Esophagus muscularis mucosa (tissue), 4 donors: ENCODE results near the gene MDGA2. TPM values are rescaled to one million over a fixed set of nuclear protein-coding genes. Genes with fewer than 3 reads are reported as not detected.

ENCODE experiments used
- DNase-seq: peaks from one replicate; pipeline ENCODE4 v3.0.0-alpha.2; 2017; ENCODE audit errors: extremely low spot score
- H3K27ac ChIP-seq, 4 donors: fragments of 200-600 bp; sonication (generic); replicated peaks in 1 of 4; 1 replicate in 3 of 4; 2 replicates in 1 of 4; pipeline ENCODE4 v1.5.1; 2016 to 2019; ENCODE audit warnings: mild to moderate bottlenecking in 1 of 4
- H3K27me3 ChIP-seq, 4 donors: fragments of 200-600 bp; sonication (generic); one replicate each; pipeline versions ENCODE4 v1.5.1 to v1.6.0; 2016 to 2019
- H3K36me3 ChIP-seq, 4 donors: fragments of 200-600 bp; sonication (generic); one replicate each; pipeline ENCODE4 v1.5.1; 2016 to 2019
- H3K4me1 ChIP-seq, 4 donors: fragments of 200-600 bp; sonication (generic); one replicate each; pipeline ENCODE4 v1.5.1; 2016 to 2019
- H3K4me3 ChIP-seq, 4 donors: fragments of 200-600 bp; sonication (generic); 1 replicate in 2 of 4; 2 replicates in 2 of 4; pipeline ENCODE4 v1.5.1; 2016 to 2019; ENCODE audit warnings: mild to moderate bottlenecking in 4 of 4, moderate library complexity in 1 of 4
- H3K9me3 ChIP-seq, 4 donors: fragments of 200-600 bp; sonication (generic); 1 replicate in 3 of 4; 2 replicates in 1 of 4; pipeline ENCODE4 v1.5.1; 2016 to 2019
- CTCF ChIP-seq, 3 experiments: fragments of 200-600 bp in 2 of 3; fragments of 450-650 bp in 1 of 3; sonication (generic) in 2 of 3; IDR thresholded peaks; one replicate each; pipeline ENCODE4 v1.5.1; 2017 to 2019; ENCODE audit warnings: antibody characterized with exemption in 3 of 3, mild to moderate bottlenecking in 2 of 3, moderate library complexity in 1 of 3
- EP300 ChIP-seq: sonication (generic); formaldehyde crosslinking; IDR thresholded peaks from one replicate; pipeline ENCODE4 v1.6.1; 2017; ENCODE audit warnings: antibody characterized with exemption
- POLR2A ChIP-seq: fragments of 450-650 bp; IDR thresholded peaks from one replicate; pipeline ENCODE4 v1.6.1; 2017; ENCODE audit warnings: antibody characterized with exemption, moderate library complexity, mild to moderate bottlenecking, low read depth
- POLR2AphosphoS5 ChIP-seq, 2 donors: sonication (generic); formaldehyde crosslinking; IDR thresholded peaks; one replicate each; pipeline ENCODE4 v1.6.1; 2017; ENCODE audit warnings: antibody characterized with exemption in 2 of 2
- WGBS: methylation state at CpG from one replicate; pipeline ENCODE4 v1.1.5; 2018; 5-methylcytosine and 5-hydroxymethylcytosine counted together
- intact Hi-C: fragments of 100-400 bp; cut with DNase I; formaldehyde crosslinking; loops from one replicate; pipeline ENCODE4 v1.15.1; 2023
- total RNA-seq, 4 donors: library from RNA; depleted of rRNA; stranded (reverse); fragments of >200 nt; gene quantifications; one replicate each; pipeline versions ENCODE4 v1.1.0 to v1.2.1, GENCODE V29; 2016

Gene MDGA2
- total RNA-seq, 4 donors from 2014 or later: under 0.01 TPM; not detected in 3

GRCh38 chr14:46885566-46885965, 789.8 kb downstream of the MDGA2 start:
- Histone ChIP-seq H3K36me3 (no peaks in the 10 kb centered on the region), H3K27me3 (no peaks in the 10 kb centered on the region), H3K27ac (no peak overlapping the region), H3K4me3 (no peak overlapping the region), H3K9me3 (no peaks in the 10 kb centered on the region), H3K4me1 (no peaks in the 10 kb centered on the region)
- 98% methylated on average over 3 of the region's 3 CpGs for WGBS
- intact Hi-C loops: no loop called here
- TF ChIP-seq POLR2A: no peak
- TF ChIP-seq POLR2AphosphoS5 (IDR thresholded peaks at IDR 0.05): no peak
- TF ChIP-seq CTCF (IDR thresholded peaks at IDR 0.05): no peak
- no peak for TF ChIP-seq EP300
- no peak for DNase-seq

- no peaks in the 10 kb centered on the region for H3K27me3 ChIP-seq
- H3K36me3 ChIP-seq: no peaks in the 10 kb centered on the region
- no peak overlapping the region for H3K27ac ChIP-seq
- no peak overlapping the region for H3K4me3 ChIP-seq
- intact Hi-C loops: no loop called here
- no peaks in the 10 kb centered on the region for H3K9me3 ChIP-seq
- no peaks in the 10 kb centered on the region for H3K4me1 ChIP-seq
- TF ChIP-seq CTCF (IDR thresholded peaks at IDR 0.05) (no peak), POLR2A (no peak)
- DNase-seq: no peak
These were observed 813.7 kb downstream of the MDGA2 start for GRCh38 chr14:46861753-46862152.

- intact Hi-C loops: no loop called here
- TF ChIP-seq POLR2A (no peak), POLR2AphosphoS5 (IDR thresholded peaks at IDR 0.05) (no peak), CTCF (IDR thresholded peaks at IDR 0.05) (no peak), EP300 (no peak)
- H3K27me3 ChIP-seq: no peaks in the 10 kb centered on the region
- no peak overlapping the region for H3K4me3 ChIP-seq
- WGBS: 81% methylated on average over 11 of the region's 11 CpGs
- H3K36me3 ChIP-seq: no peaks in the 10 kb centered on the region
- no peak for DNase-seq
- H3K4me1 ChIP-seq: no peaks in the 10 kb centered on the region
- no peak overlapping the region for H3K27ac ChIP-seq
- no peaks in the 10 kb centered on the region for H3K9me3 ChIP-seq
These were observed 834.3 kb downstream of the MDGA2 start for GRCh38 chr14:46840944-46841720.

- no peaks in the 10 kb centered on the region for H3K27me3 ChIP-seq
- H3K4me1 ChIP-seq: no peaks in the 10 kb centered on the region
- no peak overlapping the region for H3K4me3 ChIP-seq
- DNase-seq: no peak
- 96% methylated on average over 39 of the region's 42 CpGs for WGBS
- no peak for TF ChIP-seq POLR2AphosphoS5 (IDR thresholded peaks at IDR 0.05)
- no peak for TF ChIP-seq POLR2A
- no peak for TF ChIP-seq EP300
- no peak for TF ChIP-seq CTCF (IDR thresholded peaks at IDR 0.05)
- no peaks in the 10 kb centered on the region for H3K36me3 ChIP-seq
- intact Hi-C loops: no loop called here
- no peaks in the 10 kb centered on the region for H3K9me3 ChIP-seq
- no peak overlapping the region for H3K27ac ChIP-seq
These were observed 855.1 kb downstream of the MDGA2 start for GRCh38 chr14:46820291-46820690.

- Histone ChIP-seq H3K36me3 (no peaks in the 10 kb centered on the region), H3K27ac (no peak overlapping the region), H3K9me3 (no peaks in the 10 kb centered on the region), H3K4me3 (no peak overlapping the region), H3K4me1 (no peaks in the 10 kb centered on the region), H3K27me3 (no peaks in the 10 kb centered on the region)
- 78% methylated on average over 9 of the region's 9 CpGs for WGBS
- no peak for DNase-seq
- intact Hi-C loops: no loop called here
- TF ChIP-seq CTCF (IDR thresholded peaks at IDR 0.05): no peak
- TF ChIP-seq EP300: no peak
- no peak for TF ChIP-seq POLR2A
- no peak for TF ChIP-seq POLR2AphosphoS5 (IDR thresholded peaks at IDR 0.05)
These were observed 856.3 kb downstream of the MDGA2 start for GRCh38 chr14:46819117-46819516.
